Stimulated activated CD8-positive, alpha-beta memory T cell treated with anti-CD3 and anti-CD28 coated beads, Interleukin-4, amount 100 ng/mL, for 1 hour (primary cell): Measurements from ENCODE around the gene C2CD4A.

Experiments
- DNase-seq, 2 donors: peaks; one replicate each; pipeline ENCODE4 v3.0.0-alpha.2; 2020; ENCODE audit warnings: low read depth in 2 of 2, low spot score in 1 of 2

C2CD4A gene

DNA sequence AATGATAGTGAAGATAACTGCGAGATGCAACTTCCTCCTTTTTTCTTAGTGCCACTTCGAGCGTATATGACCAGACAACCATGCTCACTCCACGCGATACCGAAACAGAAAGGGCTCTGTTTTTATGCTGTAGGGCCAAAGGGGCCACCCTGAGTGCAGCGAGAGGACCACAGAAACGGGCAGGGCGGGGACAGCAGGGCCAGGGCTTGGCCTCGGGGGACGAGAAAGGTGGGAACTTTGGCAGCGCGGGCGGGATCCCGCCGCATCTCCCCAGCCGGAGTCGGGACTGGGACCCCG, 7.0 kb upstream of the C2CD4A start:
- DNase-seq = peak in 1 of 2 donors; percentile 19

DNA sequence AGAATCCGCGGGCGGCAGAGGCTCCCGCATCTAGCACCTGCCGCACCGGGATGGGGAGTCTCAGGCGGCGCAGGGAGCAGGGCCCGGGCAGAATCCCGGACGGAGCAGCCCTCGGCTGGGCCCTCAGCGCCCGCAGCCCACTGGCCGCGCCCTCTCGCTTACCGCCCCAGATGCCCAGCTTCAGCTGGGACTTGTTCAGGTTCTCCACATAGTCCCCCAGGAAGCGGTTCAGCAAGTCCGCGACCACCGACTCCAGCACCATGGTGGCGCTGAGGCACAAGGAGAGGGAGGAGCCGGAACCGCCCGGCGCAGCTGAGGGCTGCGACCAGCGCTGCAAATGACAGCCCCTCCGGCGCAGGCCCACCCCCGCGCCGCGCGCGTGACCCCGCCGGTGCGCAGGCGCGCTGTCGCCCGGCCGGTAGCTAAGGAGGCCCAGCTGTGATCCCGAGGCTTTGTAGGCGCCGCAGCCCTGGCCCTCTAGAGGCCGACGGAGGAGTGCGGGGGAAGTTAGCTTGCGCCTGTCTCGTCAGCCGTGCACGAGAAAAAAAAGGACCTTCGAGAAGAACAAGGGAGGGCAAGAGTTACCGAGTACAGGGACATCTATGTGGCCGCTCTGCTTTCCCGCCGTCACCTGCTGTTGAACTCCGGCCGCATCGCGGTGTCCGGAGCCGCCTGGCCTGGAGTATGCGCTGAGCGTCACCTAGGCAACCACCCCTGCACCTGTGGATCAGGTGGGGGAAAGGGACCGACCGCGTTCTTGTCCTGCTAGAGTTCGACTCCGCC, 6.5 kb upstream of the C2CD4A start, which contains the start of gene VPS13C:
Gene VPS13C, minus strand, starts transcription at position 335 of the 783 bp plus-strand sequence. Its CDS starts 73 bp downstream, at position 262.
- DNase-seq = peak; percentile 62 to 83

DNA sequence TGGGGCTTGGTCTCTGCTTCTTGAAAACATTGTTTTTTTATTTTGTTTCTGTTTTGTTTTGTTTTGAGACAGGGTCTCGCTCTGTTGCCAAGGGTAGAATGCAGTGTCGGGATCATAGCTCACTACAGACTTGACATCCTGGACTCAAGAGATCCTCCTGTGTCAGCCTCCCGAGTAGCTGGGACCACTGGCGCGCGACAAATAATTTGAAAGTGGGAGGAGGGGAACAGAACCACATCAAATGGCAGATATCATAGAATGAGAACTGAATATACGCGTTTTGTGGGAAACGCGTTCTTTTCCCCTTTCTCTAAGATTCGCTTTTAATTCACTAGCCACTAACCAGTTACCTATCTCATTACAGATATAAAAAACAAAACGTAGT, 5.9 kb upstream of the C2CD4A start:
- no peak for DNase-seq

DNA sequence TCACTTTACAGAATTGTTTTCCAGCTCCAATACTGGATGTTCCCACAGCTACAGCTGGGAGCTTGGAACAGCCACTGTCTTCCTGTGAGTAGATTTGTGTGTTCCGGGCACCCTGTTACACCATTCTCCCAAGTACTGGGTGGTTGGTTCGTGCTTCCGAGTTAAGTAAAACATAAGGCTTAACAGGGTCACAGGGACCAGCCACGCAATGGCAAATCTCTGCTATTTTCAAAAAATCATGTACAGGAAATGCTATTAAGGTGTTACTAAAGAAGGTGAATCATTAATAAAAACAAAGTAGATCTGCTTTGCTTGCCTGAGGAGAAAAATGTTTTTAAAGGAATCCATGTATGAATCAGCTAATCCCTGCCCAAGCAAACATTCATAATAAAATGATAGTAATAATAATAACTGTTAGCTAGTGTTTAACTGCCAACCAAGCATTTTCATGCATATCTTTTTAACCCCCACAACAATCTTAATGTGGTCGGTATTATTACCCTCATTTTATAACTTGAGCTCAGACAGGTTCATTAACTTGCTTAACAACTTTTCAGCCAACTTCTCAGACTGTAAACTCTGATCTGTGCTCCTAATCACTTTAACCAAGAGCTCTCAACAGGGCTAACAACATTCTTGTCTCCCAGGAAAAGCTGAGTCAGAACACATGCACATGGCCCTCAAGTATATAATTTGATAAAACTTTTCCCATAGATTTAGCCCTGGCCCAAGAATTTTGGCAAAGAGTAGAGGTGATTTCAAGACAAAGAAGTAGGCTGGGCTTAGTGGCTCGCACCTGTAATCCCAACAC, 2.7 kb upstream of the C2CD4A start:
- no peak for DNase-seq

DNA sequence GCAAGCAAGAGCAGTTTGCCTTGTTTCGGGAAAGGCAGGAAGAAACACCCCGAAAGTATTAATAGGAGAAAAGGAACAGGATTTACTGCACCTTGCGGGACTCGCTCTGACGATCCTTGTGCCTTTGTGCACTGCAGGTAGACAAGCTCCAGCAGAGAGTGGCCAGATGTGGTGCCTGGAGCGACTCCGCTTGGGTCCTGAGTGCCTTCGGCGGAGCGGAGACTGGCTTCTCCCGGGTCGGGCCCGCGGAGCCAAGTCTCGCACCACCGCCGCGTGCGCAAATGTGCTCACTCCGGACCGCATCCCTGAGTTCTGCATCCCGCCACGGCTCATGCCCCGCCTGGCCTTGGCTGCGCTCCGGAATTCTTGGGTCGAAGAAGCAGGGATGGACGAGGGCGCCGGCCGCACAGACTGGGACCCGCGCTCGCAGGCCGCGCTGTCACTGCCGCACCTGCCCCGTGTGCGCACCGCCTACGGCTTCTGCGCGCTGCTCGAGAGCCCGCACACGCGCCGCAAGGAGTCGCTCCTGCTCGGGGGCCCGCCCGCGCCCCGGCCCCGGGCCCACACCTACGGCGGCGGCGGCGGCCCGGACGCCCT, 769 bp downstream of the C2CD4A start:
- DNase-seq = no peak

DNA sequence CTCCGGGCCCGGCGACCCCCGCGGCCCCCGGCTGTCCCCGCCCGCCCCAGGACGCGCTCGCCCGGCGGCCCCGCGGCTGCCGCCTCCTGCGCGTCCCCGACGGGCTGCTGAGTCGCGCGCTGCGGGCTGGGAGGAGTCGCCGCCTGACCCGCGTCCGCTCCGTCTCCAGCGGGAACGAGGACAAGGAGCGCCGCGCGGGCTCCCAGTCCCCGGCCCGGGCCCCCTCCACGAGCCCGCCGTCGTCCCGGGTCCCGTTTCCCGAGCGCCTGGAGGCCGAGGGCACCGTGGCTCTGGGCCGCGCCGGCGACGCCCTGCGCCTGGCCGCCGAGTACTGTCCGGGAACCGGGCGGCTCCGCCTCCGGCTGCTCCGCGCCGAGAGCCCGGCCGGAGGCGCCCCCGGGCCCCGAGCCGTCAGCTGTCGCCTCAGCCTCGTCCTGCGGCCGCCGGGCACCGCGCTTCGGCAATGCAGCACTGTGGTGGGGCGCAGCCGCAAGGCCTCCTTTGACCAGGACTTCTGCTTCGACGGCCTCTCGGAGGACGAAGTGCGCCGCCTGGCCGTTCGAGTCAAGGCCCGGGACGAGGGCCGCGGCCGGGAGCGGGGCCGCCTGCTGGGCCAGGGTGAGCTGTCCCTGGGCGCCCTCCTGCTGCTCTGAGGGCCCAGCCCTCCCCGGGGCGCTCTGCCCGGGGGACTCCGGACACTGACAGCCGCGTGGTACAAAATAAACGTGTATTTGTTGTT, 1.5 kb downstream of the C2CD4A start:
- DNase-seq = no peak

DNA sequence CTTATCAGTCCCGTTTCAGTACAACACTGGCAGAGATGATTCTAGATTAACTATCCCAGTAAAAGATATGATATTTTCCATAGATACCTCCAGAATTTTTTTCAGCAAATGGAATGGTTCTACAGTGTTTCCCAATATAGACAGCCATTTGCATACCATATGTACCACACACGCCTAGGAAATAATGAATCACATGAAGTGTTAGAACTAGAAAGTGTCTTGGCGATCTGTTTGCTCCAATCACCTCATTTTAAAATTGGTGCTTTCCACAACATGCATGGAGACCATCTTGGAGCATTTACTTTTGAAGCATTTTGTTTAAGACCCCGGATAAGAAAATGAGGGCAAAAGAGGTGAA, 2.0 kb downstream of the C2CD4A start:
- DNase-seq = no peak

DNA sequence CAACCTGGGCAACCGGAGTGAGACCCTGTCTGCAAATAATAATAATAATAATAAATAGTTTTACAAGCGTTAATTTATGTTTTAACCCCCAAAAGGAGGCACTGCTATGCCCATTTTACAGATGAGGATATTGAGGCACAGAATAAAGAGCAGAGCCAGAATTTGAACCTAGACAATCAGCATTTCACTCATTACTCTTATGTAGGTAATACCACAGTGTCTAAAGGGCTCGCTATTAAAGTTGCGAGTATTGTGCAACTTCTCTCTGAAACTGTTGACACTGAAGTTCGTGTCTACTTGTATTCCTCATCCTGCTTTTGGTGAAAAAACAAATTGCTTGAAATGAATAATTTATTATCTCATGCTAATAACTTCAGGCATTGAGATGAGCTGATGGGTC, 2.8 kb downstream of the C2CD4A start:
- no peak for DNase-seq

DNA sequence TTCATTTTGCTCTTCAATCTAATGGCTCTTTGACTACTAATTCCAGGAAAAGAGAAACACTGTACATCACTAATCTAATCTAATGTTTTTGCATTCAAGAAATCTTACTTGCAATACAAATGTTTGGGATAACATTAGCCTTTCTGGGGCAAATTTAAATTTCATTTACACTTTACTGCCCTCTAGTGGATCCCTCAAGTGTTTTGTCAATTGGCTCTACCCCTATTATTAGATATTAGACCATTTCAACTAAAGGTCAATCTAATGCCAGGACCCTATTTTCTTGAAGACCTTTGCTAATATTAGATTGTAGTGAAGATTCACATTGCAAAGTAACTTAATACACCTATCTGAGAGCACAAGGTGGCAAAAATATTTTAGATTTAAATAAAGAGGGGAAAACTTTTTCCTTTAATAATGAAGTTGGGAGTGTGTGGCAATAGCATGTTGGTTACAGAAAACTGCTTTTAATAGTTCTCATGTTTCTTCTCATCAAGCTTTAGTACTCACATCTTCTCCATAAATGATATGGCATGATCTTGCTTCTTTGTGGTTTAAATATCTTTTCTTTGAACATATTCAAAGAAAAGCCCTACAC, 5.0 kb downstream of the C2CD4A start:
- DNase-seq = no peak

DNA sequence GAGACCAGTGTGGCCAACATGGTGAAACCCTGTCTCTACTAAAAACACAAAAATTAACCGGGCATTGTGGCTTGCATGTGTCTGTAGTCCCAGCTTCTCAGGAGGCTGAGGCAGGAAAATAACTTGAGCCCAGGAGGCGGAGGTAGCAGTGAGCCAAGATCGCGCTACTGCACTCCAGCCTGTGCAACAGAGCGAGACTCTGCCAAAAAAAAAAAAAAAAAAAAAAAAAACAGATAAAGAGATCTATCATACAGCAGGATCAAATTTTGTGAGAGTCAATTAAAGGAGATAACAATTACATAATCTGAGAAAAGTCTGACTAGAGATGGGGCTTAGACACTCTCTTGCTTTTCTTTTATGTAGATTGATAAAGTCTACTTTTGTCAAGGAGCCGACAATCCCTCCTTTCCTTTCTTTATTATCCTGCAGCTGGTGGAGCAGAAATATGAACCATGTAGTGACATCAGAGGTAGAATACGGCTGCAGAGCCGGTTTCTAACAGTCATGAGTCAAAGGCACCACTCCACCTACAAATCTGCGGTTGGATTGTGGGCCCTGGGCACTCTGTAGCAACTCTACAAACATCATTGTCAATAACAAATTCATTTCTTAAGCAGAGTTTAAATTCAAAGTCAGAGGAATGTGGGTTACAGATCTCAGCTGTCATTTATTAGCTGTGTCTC, 9.0 kb downstream of the C2CD4A start:
- no peak for DNase-seq

DNA sequence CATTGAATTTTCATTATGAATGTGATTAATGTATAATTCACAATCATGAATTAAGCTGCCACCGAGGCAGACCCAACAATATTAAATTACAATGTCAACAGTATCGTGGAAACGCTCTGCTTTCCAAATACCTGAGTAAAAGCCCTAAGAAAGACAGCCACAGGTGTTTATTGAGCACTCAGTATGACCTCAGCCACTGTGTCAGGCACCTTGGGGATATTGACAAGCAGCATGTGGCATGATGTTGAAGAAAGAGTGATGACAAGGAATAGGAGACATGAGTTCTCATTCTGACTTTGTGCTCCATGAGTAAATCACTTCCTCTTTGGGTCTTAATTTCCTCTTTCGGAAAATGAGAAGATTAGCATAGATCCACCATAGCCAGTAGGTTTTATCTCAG, 12.8 kb downstream of the C2CD4A start:
- no peak for DNase-seq

DNA sequence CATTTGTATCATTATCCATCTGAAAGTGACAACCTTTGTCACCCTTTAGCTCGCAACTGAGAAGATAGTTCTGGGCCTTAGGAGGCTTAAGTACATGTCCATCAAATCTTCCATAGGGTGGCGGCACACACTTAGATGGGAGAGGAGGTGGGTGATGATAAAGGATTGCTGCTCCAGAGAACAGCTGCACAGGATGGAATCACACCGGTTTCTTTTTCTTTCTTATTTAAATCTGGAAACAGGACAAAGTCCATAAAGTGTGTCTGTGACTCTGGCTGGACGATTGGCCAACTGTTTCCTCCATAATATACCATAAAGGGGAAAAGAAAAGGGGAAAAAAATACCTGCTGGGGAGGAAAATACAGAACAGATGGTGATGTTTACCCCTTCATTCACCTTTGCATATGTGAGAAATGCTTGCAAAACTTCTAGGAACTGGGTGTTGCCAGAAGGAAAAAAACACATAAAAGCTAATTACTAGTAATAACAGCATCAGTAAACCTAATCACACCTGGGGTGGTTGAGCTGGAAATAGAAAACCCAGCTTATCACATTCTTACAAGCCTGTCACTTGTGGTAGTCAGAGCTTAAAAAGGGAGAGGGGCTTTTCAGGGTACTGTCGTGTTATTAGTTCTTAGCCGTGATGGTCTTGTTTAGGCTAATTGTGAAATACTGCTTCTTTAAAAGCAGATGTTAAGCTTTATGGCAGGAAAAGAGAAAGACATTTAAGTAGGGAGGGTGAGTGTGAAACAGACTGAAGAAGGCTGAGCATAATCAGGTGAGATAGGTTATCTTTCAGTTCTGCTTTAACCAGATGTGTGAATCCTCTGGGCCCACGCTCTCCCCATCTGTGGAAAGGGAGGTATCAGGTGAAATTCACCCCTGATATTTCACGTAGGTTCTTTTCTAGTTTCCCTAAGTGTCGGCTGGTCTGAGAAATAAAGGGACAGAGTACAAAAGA, 16.7 kb downstream of the C2CD4A start:
- no peak for DNase-seq

DNA sequence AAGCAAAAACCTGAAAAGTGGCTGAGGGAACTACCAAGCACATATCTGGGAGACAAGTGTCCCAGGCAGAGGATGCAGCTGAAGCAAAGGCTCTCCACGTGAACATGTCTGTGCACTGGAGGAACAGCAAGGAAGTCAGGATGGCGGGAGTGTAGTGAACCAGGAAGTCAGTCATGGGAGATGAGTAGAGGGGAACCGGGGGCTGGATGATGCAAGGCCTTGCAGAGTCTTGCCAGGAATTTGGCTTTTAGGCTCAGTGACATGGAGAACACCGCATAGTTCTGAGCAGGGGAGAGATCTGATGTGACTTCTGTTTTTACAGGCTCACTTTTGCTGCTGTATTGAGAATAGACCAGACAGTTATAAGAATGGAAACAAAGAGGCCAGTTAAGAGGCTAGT, 19.0 kb downstream of the C2CD4A start:
- DNase-seq = no peak

DNA sequence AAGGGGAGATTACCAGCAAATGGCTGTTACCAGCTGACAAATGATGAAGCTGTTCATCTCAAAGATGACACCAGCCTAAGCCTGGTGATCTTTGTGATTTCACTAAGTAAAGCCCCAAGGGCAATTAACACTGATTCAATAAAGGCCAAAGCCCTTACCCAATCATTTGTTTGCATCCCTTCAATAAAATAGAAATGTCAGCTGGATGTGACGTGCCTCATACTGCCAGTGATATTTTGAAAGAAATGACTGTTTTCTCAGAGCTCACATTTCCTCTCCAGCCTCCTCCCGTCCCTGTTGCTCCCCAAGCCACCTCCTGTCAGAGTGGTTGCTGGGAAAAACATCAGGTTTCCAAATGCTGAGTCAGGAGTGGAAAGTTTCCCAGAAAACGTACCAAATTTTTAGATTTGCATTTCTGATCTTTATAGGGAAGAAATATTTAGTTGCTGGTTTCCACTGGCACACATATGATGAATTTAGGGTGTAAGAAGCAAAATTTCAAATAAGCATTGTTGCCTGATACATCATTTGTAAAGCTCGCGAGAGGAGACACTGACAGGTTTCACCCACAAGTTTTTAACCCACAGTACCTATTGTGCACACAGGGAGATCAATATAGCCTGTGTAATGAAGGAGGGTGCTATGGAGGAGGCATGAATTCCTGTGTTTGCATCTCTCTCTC, 21.0 kb downstream of the C2CD4A start:
- DNase-seq = no peak

DNA sequence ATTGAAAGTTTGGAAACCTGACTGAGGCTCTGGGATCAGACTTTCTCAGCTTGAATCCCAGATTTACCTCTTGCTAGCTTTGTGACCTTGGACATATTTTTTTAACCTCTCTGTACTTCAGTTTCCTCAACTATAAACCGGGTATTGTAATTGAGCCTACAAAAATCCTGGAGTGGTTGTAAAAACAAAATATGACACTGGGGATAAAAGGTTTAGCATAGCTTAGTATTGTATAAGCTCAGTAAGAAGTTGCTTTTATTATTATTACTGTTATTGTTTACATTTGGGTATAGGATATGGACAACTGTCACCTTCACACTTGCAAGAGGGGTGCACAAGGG, 21.5 kb downstream of the C2CD4A start:
- no peak for DNase-seq

DNA sequence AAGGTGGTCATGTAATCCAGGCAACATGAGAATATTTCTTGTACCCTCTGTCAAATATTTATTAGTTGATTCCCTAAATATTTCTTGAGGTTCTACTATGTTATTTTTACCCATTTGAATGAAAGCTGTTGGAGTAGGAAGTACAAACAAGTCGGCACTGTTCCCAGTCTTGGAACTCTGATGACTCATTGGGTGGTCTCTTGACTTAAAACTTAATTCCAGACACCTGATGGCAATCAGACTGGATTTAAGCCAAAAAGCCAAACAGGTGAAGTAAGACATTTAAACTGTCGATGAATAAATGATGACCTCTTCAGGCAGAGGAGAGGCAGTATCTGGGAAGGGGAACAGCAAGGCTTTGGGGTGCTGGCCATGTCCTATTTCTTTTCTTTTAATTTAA, 22.8 kb downstream of the C2CD4A start:
- no peak for DNase-seq

DNA sequence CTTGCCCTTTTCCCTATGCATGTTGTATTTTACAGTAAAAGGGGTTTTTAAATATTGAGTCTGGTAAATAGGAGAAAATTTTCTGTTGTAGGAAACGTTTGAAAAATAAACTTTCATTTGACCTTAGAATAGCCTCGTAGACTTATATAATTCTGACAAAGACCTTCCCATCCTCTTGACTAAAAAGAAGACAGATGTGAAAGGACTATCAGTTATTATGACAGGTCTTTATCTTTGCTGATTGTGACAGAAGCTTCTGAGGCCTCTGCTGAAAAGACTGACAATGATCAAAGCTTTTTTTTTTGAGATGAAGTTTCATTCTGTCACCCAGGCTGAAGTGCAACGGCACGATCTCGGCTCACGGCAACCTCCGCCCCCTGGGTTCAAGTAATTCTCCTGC, 24.2 kb downstream of the C2CD4A start:
- no peak for DNase-seq

DNA sequence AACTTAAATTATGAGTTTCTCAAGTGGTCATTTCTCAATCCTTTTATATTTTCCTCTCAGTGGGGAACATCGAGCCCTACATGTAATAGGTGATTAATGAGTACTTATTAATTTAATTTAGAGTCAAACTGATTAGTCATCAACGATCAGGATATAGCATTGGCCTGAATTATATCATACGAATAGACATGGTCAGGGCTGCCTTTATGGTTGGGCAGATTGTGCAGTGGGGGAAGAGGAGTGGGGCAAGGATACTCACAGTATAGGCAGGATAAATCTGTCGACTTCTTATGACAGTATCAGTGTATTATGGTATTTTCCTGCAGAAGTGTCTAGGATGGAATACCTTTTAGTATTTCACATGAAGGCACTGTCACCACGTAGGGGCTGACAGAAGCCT, 27.0 kb downstream of the C2CD4A start:
- no peak for DNase-seq

DNA sequence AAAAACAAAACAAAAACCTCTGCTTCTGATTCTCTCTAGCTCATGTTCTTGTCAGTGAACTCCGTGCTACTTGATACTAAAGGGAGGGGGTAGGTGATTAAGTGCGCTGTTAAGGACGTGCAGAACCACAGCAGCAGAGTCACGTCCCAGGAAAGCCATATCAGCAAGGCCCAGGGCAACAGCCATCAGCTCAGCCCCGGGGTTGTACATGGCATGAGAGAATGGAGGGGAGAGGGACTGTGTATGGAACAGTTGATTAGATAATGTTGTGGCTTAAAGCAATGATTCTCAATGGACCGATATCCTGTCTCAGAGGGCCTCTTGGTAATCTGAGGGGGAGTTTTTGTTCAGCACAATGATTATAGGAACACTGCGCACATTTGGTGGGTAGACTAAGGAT, 27.6 kb downstream of the C2CD4A start:
- DNase-seq = no peak
